ENCODE measurements around the gene TRIM33. TPM values are rescaled to one million over a fixed set of nuclear protein-coding genes. Genes with fewer than 3 reads are reported as not detected.

Gene TRIM33
- total and polyA plus RNA-seq, 2 of the 13 experiments (the other 11 are each of a cell fraction or from before 2014, with no cell fraction given): 35.5 to 42.2 TPM

- TF ChIP-seq, protein P1, sequence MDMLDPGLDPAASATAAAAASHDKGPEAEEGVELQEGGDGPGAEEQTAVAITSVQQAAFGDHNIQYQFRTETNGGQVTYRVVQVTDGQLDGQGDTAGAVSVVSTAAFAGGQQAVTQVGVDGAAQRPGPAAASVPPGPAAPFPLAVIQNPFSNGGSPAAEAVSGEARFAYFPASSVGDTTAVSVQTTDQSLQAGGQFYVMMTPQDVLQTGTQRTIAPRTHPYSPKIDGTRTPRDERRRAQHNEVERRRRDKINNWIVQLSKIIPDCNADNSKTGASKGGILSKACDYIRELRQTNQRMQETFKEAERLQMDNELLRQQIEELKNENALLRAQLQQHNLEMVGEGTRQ (IDR thresholded peaks at IDR 0.05; ENCODE audit: low read depth, low read length): no peak
- TF ChIP-seq, protein P1 (CRISPR knock-in tag; IDR thresholded peaks at IDR 0.05; ENCODE audit: borderline replicate concordance): no peak
- TF ChIP-seq ZBTB21 (CRISPR knock-in tag; IDR thresholded peaks at IDR 0.05): no peak
- TF ChIP-seq KMT2A (CRISPR knock-in tag; IDR thresholded peaks at IDR 0.05): peak; percentile 79
- TF ChIP-seq, protein P2, sequence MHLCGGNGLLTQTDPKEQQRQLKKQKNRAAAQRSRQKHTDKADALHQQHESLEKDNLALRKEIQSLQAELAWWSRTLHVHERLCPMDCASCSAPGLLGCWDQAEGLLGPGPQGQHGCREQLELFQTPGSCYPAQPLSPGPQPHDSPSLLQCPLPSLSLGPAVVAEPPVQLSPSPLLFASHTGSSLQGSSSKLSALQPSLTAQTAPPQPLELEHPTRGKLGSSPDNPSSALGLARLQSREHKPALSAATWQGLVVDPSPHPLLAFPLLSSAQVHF (CRISPR knock-in tag; IDR thresholded peaks at IDR 0.05): no peak
- no peak for TF ChIP-seq PAWR (CRISPR knock-in tag; IDR thresholded peaks at IDR 0.05; ENCODE audit: borderline replicate concordance)
- TF ChIP-seq KDM1A (CRISPR knock-in tag; IDR thresholded peaks at IDR 0.05): 0 out of 2 replicates have a peak, but pooled peaks have one; percentile 44
- peak; percentile 81 for TF ChIP-seq TARDBP (CRISPR knock-in tag; IDR thresholded peaks at IDR 0.05)
- TF ChIP-seq ZNF879 (CRISPR knock-in tag; IDR thresholded peaks at IDR 0.05): no peak
- TF ChIP-seq TMF1 (CRISPR knock-in tag; IDR thresholded peaks at IDR 0.05; ENCODE audit: low read depth): 0 out of 2 replicates have a peak, but pooled peaks have one; percentile 39
- TF ChIP-seq ZNF749 (CRISPR knock-in tag; IDR thresholded peaks at IDR 0.05; ENCODE audit: borderline replicate concordance): no peak
- TF ChIP-seq TCF7L2 (IDR thresholded peaks at IDR 0.05; ENCODE audit: low read depth, low read length): no peak
- TF ChIP-seq, protein P3, sequence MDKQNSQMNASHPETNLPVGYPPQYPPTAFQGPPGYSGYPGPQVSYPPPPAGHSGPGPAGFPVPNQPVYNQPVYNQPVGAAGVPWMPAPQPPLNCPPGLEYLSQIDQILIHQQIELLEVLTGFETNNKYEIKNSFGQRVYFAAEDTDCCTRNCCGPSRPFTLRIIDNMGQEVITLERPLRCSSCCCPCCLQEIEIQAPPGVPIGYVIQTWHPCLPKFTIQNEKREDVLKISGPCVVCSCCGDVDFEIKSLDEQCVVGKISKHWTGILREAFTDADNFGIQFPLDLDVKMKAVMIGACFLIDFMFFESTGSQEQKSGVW (CRISPR knock-in tag; IDR thresholded peaks at IDR 0.05; ENCODE audit: borderline replicate concordance): no peak
- no peak for TF ChIP-seq ZNF44 (CRISPR knock-in tag; IDR thresholded peaks at IDR 0.05)
- peak; percentile 11; the same call in 1 of the 2 replicates for TF ChIP-seq NFYC (CRISPR knock-in tag; IDR thresholded peaks at IDR 0.05)
- TF ChIP-seq MTERF4 (CRISPR knock-in tag; IDR thresholded peaks at IDR 0.05): peak; percentile 74; the same call in 1 of the 2 replicates
- peak; percentile 29; the same call in 1 of the 2 replicates for TF ChIP-seq SIX1 (CRISPR knock-in tag; IDR thresholded peaks at IDR 0.05; ENCODE audit: borderline replicate concordance)
- TF ChIP-seq REL (CRISPR knock-in tag; conservative IDR thresholded peaks at IDR 0.05): 0 out of 2 replicates have a peak, but pooled peaks have one; percentile 64
- TF ChIP-seq CBX2 (IDR thresholded peaks at IDR 0.05; ENCODE audit: low read depth, low read length): no peak
- peak; percentile 91; the same call in 1 of the 2 replicates for TF ChIP-seq CBX2 (CRISPR knock-in tag; IDR thresholded peaks at IDR 0.05; ENCODE audit: low read depth)
- no peak for TF ChIP-seq SNAI1 (CRISPR knock-in tag; IDR thresholded peaks at IDR 0.05; ENCODE audit: borderline replicate concordance)
- TF ChIP-seq MEF2D (CRISPR knock-in tag; IDR thresholded peaks at IDR 0.05): no peak; the same call in 1 of the 2 replicates
These were observed 164.4 kb downstream of the TRIM33 start (continued) for GRCh38 chr1:114346480-114347029.
